Retina (tissue), 1 donor: ENCODE measurements around the gene KATNAL2.
"Not testable (repeated sequence)": the region's sequence is repeated elsewhere in the genome, so short reads cannot be mapped to it uniquely, and the experiment has no call there.

Experiments
- DNase-seq: peaks from one replicate; pipeline ENCODE4 v3.0.0-alpha.2; 2016

KATNAL2 gene

DNA sequence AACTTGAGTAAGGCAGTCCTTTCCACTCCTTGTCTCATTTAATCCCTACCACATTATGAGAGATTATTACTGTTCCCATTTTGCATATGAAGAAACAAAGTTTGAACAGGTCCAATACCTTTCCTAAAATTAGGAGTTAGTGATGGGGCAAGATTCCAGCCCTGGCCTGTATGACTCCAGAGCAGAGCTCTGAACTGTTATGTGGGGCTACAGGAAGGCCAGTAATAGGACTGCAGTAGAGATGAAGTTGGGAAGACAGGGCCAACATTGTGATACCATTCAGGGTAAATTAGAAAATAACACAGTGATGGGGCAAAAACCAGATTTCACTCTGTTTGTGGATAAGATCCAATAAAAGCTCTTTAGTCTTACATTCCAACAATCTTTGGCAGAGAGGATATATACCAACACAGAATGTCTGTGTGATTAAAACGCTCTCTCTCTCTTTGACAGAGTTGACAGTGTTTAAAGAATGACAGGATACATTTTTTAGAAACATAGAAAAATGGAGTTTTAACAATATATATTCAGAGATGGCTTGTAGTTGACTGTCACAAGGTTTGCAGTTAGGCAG lies 22.7 kb downstream of the KATNAL2 start:
- no peak for DNase-seq

GRCh38 chr18:46942646-46943045 lies 25.2 kb downstream of the KATNAL2 start:
- no peak for DNase-seq

- peak; percentile 95 for DNase-seq
These were observed 29.4 kb downstream of the KATNAL2 start for GRCh38 chr18:46946656-46947282.

DNA sequence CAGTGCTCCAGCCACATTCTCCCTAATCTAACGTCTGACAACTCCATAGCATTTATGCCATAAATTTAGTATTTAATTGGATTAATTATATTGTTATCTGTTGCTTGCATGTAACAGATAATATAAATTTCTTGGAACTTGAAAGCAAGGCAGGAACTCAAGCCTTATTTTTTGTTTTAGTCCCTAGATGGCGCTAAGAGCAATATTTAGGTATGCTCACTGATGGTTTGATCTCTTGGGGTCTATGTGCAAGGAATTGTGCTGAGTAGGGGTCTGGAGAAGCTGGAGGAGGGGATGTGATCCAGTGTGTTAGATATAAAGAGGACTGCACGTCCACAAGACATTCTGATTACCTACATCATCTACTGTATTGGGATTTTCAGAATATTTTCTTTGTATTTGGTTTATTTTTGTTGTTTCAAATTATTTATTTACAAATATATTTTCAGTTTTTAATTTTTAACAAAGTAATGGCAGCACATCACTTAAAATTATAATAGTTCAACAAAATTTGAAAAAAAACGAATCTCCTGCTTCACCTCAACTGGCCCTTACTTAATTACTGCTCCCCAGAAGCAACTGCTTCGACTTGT lies 32.8 kb downstream of the KATNAL2 start:
- DNase-seq: no peak

DNA sequence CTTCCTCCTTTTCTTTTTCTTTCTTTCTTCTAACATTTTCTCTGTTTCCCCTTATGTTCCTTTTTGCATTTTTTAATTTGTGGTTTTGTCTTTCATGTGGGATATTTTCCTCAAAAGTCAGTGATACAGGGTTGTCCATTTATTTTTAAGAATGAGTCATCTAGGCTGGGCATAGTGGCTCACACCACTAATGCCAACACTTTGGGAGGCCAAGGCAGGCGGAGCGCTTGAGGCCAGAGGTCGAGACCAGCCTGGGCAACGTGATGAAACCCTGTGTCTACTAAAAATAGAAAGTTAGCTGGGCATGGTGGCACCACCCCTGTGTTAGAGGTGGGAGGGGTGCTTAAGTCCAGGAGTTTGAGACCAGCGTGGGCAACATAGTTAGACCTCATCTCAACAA lies 35.8 kb downstream of the KATNAL2 start:
- DNase-seq: no peak

DNA sequence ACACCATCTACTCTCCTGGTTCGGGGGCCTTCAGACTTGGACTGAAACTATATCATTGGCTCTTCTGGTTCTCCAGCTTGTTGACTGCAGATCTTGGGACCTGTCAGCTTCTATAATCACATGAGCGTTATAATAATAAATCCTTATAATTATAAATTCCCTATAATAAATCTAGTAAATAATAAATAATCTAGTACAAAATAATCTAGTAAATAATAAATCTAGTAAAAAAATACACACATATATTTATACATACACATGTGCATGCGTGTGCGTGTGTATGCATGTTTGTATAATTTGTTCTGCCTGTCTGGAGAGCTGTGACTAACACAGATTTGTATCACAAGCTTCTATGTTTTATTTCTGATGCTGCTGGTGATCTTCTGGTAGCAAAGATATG lies 40.8 kb downstream of the KATNAL2 start:
- DNase-seq: no peak

DNA sequence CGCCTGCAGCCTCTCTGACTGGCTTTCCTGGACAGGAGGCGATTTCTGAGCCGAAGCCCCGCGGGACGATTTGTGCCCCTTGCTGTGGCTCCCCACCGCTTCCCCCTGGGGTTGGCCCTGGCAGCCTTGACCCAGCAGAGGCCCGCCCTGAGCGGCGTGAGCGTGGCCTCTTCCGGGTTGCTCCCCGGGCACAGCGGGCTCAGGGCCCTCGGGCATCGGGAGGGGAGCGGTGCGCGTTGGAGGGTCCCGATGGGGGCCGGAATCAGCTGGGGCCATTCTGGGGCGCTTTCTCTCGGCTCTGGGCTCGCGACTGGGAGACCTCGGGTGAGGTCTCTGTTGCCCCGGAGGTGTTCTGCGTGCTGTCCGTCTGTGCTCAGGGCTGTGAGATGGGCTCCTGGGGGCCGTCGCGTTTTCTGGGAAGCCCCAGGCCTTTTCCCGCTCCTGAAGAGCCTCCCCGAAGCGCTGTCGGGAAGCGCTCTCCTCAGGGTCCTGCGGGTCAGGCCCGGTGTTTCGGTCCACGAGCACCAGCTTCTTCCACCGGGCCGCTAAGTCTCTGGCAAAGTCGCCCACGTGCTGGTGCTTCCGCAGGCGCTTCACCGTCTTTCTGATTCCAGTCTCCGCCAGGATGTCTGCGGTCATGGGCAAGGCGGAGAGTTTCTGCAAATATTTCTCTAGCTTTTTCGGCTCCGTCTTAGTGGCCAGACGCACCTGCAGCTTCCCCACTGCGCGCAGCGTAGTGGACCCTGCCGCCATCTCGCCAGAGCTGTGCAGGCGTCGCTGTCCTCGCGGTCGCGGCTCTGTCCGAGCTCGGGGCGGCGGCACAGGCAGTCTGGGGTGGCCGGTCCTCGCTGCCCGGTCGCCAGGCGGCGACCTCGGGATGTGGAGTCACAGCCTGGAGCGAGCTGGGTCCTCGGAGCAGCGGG lies 46.5 kb downstream of the KATNAL2 start:
- DNase-seq: not testable (repeated sequence)

- DNase-seq: not testable (repeated sequence)
These were observed 47.3 kb downstream of the KATNAL2 start for GRCh38 chr18:46964579-46965293.

- not testable (repeated sequence) for DNase-seq
These were observed 48.9 kb downstream of the KATNAL2 start for GRCh38 chr18:46966266-46966665.

DNA sequence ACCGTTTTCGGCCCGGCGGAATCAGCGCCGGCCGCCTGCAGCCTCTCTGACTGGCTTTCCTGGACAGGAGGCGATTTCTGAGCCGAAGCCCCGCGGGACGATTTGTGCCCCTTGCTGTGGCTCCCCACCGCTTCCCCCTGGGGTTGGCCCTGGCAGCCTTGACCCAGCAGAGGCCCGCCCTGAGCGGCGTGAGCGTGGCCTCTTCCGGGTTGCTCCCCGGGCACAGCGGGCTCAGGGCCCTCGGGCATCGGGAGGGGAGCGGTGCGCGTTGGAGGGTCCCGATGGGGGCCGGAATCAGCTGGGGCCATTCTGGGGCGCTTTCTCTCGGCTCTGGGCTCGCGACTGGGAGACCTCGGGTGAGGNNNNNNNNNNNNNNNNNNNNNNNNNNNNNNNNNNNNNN lies 52.1 kb downstream of the KATNAL2 start:
- DNase-seq: not testable (repeated sequence)

DNA sequence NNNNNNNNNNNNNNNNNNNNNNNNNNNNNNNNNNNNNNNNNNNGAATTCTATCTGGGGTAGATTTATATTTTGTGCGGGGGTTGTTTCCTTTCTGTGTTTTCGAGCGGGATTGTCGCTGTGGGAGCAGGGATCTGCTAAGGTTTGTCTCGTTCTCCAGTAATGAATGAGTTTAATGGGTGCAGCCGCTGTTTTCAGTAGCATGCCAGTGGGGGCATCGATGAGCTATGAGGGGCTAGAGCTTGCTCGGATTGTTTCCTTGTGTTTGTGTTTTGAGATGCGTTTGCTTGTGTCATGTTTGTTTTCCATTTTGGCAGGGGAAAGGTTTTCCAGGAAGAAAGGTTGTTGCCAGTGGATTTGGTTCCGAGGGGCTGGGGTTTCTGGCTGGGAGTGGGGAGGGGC lies 102.5 kb downstream of the KATNAL2 start:
- DNase-seq: not testable (repeated sequence)

DNA sequence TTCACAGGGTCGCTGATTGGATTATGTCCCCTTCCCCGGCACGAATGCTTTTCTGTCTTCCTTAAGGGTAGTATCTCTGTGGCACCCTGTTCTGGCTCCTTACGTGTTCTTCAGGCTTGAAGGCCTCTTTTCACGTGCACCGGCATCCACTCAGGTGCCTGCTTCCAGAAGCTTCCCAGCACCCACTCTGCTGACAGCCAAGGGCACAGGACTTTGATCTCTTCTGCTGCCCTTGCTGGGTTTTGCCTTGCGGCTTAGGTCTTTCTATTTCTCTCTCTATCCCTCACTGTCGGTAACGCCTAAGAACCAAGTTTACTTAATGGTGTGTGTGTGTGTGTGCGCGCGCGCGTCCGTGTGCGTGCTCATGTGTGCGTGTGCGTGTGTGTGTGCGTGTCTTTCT lies 103.4 kb downstream of the KATNAL2 start:
- not testable (repeated sequence) for DNase-seq

DNA sequence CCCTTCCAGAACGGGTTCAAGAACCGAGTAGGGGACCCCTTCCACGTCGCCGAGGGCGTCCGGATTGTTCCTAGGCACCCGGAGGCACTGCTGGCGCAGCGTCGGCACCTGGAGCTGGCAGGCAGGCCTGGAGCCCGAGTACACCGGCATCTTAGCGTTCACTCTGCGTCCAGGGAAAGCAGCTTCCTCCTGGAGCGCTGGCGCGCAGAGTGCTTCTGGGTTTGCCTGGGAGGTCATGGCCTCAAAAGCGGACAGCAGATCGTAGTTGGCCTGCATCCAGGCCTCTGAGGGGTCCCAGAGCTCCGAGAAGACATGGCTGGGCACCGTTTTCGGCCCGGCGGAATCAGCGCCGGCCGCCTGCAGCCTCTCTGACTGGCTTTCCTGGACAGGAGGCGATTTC lies 105.4 kb downstream of the KATNAL2 start:
- DNase-seq: not testable (repeated sequence)

- not testable (repeated sequence) for DNase-seq
These were observed 106.5 kb downstream of the KATNAL2 start for GRCh38 chr18:47023769-47024465.

- not testable (repeated sequence) for DNase-seq
These were observed 108.3 kb downstream of the KATNAL2 start for GRCh38 chr18:47025557-47026174.

DNA sequence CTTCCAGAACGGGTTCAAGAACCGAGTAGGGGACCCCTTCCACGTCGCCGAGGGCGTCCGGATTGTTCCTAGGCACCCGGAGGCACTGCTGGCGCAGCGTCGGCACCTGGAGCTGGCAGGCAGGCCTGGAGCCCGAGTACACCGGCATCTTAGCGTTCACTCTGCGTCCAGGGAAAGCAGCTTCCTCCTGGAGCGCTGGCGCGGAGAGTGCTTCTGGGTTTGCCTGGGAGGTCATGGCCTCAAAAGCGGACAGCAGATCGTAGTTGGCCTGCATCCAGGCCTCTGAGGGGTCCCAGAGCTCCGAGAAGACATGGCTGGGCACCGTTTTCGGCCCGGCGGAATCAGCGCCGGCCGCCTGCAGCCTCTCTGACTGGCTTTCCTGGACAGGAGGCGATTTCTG lies 111.3 kb downstream of the KATNAL2 start:
- not testable (repeated sequence) for DNase-seq

GRCh38 chr18:47029684-47030353 lies 112.4 kb downstream of the KATNAL2 start:
- not testable (repeated sequence) for DNase-seq

GRCh38 chr18:47030887-47031286 lies 113.5 kb downstream of the KATNAL2 start:
- DNase-seq: not testable (repeated sequence)

GRCh38 chr18:47032945-47033344 lies 115.5 kb downstream of the KATNAL2 start:
- DNase-seq: no peak

DNA sequence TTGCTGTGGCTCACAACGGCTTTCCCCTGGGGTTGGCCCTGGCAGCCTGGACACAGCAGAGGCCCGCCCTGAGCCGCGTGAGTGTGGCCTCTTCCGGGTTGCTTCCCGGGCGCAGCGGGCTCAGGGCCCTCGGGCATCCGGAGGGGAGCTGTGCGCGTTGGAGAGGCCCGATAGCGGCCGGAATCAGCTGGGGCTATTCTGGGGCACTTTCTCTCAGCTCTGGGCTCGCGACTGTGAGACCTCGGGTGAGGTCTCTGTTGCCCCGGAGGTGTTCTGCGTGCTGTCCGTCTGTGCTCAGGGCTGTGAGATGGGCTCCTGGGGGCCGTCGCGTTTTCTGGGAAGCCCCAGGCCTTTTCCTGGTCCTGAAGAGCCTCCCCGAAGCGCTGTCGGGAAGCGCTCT lies 117.2 kb downstream of the KATNAL2 start:
- not testable (repeated sequence) for DNase-seq

DNA sequence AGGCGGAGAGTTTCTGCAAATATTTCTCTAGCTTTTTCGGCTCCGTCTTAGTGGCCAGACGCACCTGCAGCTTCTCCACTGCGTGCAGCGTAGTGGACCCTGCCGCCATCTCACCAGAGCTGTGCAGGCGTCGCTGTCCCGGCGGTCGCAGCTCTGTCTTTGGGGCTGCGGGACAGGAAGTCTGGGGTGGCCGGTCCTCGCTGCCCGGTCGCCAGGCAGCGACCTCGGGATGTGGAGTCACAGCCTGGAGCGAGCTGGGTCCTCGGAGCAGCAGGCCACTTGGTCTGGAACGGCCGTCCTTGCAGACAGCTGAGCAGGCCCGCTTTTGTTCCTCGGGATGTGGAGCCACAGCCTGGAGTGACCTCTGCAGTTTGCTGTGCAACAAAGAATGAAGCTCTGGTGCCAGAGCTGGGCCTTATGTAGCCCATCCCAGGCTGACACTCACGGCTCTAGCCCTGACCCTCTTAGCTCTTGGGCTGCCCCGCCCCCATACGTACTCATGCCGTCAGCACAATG lies 117.8 kb downstream of the KATNAL2 start, which contains the start of gene ELOA2:
Gene ELOA2, minus strand, starts transcription at position 466 of the 516 bp plus-strand sequence. Its CDS starts 357 bp downstream, at position 109.
- DNase-seq: no peak
